ENCODE results near the gene CLEC3A.
"Not testable (repeated sequence)": the region's sequence is repeated elsewhere in the genome, so short reads cannot be mapped to it uniquely, and the experiment has no call there.

The CLEC3A gene

GRCh38 chr16:78028018-78028417 lies 5.7 kb downstream of the CLEC3A start:
- 100% methylated on average over 1 of the region's 3 CpGs for WGBS (ENCODE audit: insufficient coverage, insufficient read length)
- H3K4me1 ChIP-seq (ENCODE audit: control insufficient read depth, insufficient read depth, low read length), result no peaks in the 10 kb centered on the region
- no peak for DNase-seq (ENCODE audit: low read depth, low spot score)
- H3K9me3 ChIP-seq (ENCODE audit: control insufficient read depth, insufficient read depth, low read length), result no peaks in the 10 kb centered on the region
- H3K36me3 ChIP-seq (ENCODE audit: control insufficient read depth, insufficient read depth, low read length), result no peaks in the 10 kb centered on the region
- H3K27ac ChIP-seq (ENCODE audit: low read length), result no peak overlapping the region
- H3K4me3 ChIP-seq (ENCODE audit: low read length), result no peak overlapping the region
- H3K27me3 ChIP-seq (ENCODE audit: control insufficient read depth, insufficient read depth, low read length), result no peaks in the 10 kb centered on the region; the same call in 1 of the 2 replicates

- no CpG with 5 or more reads among the region's 2 CpGs for WGBS (ENCODE audit: insufficient coverage, insufficient read length)
Observed at GRCh38 chr16:78034530-78034929, 12.2 kb downstream of the CLEC3A start.

GRCh38 chr16:78035012-78035411 lies 12.7 kb downstream of the CLEC3A start:
- Histone ChIP-seq H3K36me3 (ENCODE audit: control insufficient read depth, insufficient read depth, low read length) (no peaks in the 10 kb centered on the region), H3K4me3 (ENCODE audit: low read length) (no peak overlapping the region), H3K9me3 (ENCODE audit: control insufficient read depth, insufficient read depth, low read length) (no peaks in the 10 kb centered on the region), H3K27me3 (ENCODE audit: control insufficient read depth, insufficient read depth, low read length) (no peaks in the 10 kb centered on the region; the same call in 1 of the 2 replicates), H3K27ac (ENCODE audit: low read length) (no peak overlapping the region), H3K4me1 (ENCODE audit: control insufficient read depth, insufficient read depth, low read length) (no peaks in the 10 kb centered on the region)
- no CpG with 5 or more reads among the region's 2 CpGs for WGBS (ENCODE audit: insufficient coverage, insufficient read length)
- DNase-seq (ENCODE audit: low read depth, low spot score), result no peak

More at GRCh38 chr16:78034530-78034929, 12.2 kb downstream of the CLEC3A start:
- H3K27ac ChIP-seq (ENCODE audit: low read length), result no peak overlapping the region
- H3K4me3 ChIP-seq (ENCODE audit: low read length), result no peak overlapping the region
- no peaks in the 10 kb centered on the region for H3K36me3 ChIP-seq (ENCODE audit: control insufficient read depth, insufficient read depth, low read length)
- no peaks in the 10 kb centered on the region; the same call in 1 of the 2 replicates for H3K27me3 ChIP-seq (ENCODE audit: control insufficient read depth, insufficient read depth, low read length)
- H3K4me1 ChIP-seq (ENCODE audit: control insufficient read depth, insufficient read depth, low read length), result no peaks in the 10 kb centered on the region
- no peak for DNase-seq (ENCODE audit: low read depth, low spot score)
- no peaks in the 10 kb centered on the region for H3K9me3 ChIP-seq (ENCODE audit: control insufficient read depth, insufficient read depth, low read length)

- no peaks in the 10 kb centered on the region for H3K4me1 ChIP-seq (ENCODE audit: control insufficient read depth, insufficient read depth, low read length)
- no peaks in the 10 kb centered on the region for H3K27me3 ChIP-seq (ENCODE audit: control insufficient read depth, insufficient read depth, low read length)
- H3K9me3 ChIP-seq (ENCODE audit: control insufficient read depth, insufficient read depth, low read length), result no peaks in the 10 kb centered on the region
- DNase-seq (ENCODE audit: low read depth, low spot score), result no peak
- H3K36me3 ChIP-seq (ENCODE audit: control insufficient read depth, insufficient read depth, low read length), result no peaks in the 10 kb centered on the region
- H3K4me3 ChIP-seq (ENCODE audit: low read length), result no peak overlapping the region
- H3K27ac ChIP-seq (ENCODE audit: low read length), result no peak overlapping the region
Observed at GRCh38 chr16:78040396-78040795, 18.0 kb downstream of the CLEC3A start.

- Histone ChIP-seq H3K4me3 (ENCODE audit: low read length) (no peak overlapping the region), H3K27ac (ENCODE audit: low read length) (no peak overlapping the region), H3K27me3 (ENCODE audit: control insufficient read depth, insufficient read depth, low read length) (no peaks in the 10 kb centered on the region), H3K36me3 (ENCODE audit: control insufficient read depth, insufficient read depth, low read length) (no peaks in the 10 kb centered on the region), H3K4me1 (ENCODE audit: control insufficient read depth, insufficient read depth, low read length) (0 out of 2 replicates have a peak, but pooled peaks cover 1% of the 10 kb centered on the region), H3K9me3 (ENCODE audit: control insufficient read depth, insufficient read depth, low read length) (no peaks in the 10 kb centered on the region)
- WGBS (ENCODE audit: insufficient coverage, insufficient read length), result no CpG with 5 or more reads among the region's 45 CpGs
- DNase-seq (ENCODE audit: low read depth, low spot score), result peak; percentile 64
Observed at GRCh38 chr16:78045865-78046581, 23.7 kb downstream of the CLEC3A start.

GRCh38 chr16:78048319-78048718 lies 26.0 kb downstream of the CLEC3A start:
- DNase-seq (ENCODE audit: low read depth, low spot score), result no peak
- no CpG with 5 or more reads among the region's 15 CpGs for WGBS (ENCODE audit: insufficient coverage, insufficient read length)
- 0 out of 2 replicates have a peak, but pooled peaks cover 1% of the 10 kb centered on the region for H3K4me1 ChIP-seq (ENCODE audit: control insufficient read depth, insufficient read depth, low read length)
- no peak overlapping the region for H3K27ac ChIP-seq (ENCODE audit: low read length)
- no peaks in the 10 kb centered on the region for H3K9me3 ChIP-seq (ENCODE audit: control insufficient read depth, insufficient read depth, low read length)
- no peak overlapping the region for H3K4me3 ChIP-seq (ENCODE audit: low read length)
- H3K27me3 ChIP-seq (ENCODE audit: control insufficient read depth, insufficient read depth, low read length), result no peaks in the 10 kb centered on the region
- H3K36me3 ChIP-seq (ENCODE audit: control insufficient read depth, insufficient read depth, low read length), result no peaks in the 10 kb centered on the region

- H3K36me3 ChIP-seq (ENCODE audit: control insufficient read depth, insufficient read depth, low read length), result no peaks in the 10 kb centered on the region
- WGBS (ENCODE audit: insufficient coverage, insufficient read length), result no CpG with 5 or more reads among the region's 2 CpGs
- DNase-seq (ENCODE audit: low read depth, low spot score), result no peak
- H3K27me3 ChIP-seq (ENCODE audit: control insufficient read depth, insufficient read depth, low read length), result no peaks in the 10 kb centered on the region
- no peak overlapping the region for H3K27ac ChIP-seq (ENCODE audit: low read length)
- H3K4me3 ChIP-seq (ENCODE audit: low read length), result no peak overlapping the region
- H3K4me1 ChIP-seq (ENCODE audit: control insufficient read depth, insufficient read depth, low read length), result 0 out of 2 replicates have a peak, but pooled peaks cover 1% of the 10 kb centered on the region
- H3K9me3 ChIP-seq (ENCODE audit: control insufficient read depth, insufficient read depth, low read length), result no peaks in the 10 kb centered on the region
Observed at GRCh38 chr16:78050734-78051400, 28.5 kb downstream of the CLEC3A start.

GRCh38 chr16:78057803-78058564 lies 35.6 kb downstream of the CLEC3A start:
- Histone ChIP-seq H3K36me3 (ENCODE audit: control insufficient read depth, insufficient read depth, low read length) (no peaks in the 10 kb centered on the region), H3K27me3 (ENCODE audit: control insufficient read depth, insufficient read depth, low read length) (no peaks in the 10 kb centered on the region; the same call in 1 of the 2 replicates), H3K4me1 (ENCODE audit: control insufficient read depth, insufficient read depth, low read length) (no peaks in the 10 kb centered on the region), H3K4me3 (ENCODE audit: low read length) (no peak overlapping the region), H3K9me3 (ENCODE audit: control insufficient read depth, insufficient read depth, low read length) (no peaks in the 10 kb centered on the region), H3K27ac (ENCODE audit: low read length) (no peak overlapping the region)
- no peak for DNase-seq (ENCODE audit: low read depth, low spot score)
- no CpG with 5 or more reads among the region's 9 CpGs for WGBS (ENCODE audit: insufficient coverage, insufficient read length)

- DNase-seq (ENCODE audit: low read depth, low spot score); H3K27ac ChIP-seq (ENCODE audit: low read length); H3K36me3 ChIP-seq (ENCODE audit: control insufficient read depth, insufficient read depth, low read length); H3K27me3 ChIP-seq (ENCODE audit: control insufficient read depth, insufficient read depth, low read length); H3K4me3 ChIP-seq (ENCODE audit: low read length); H3K4me1 ChIP-seq (ENCODE audit: control insufficient read depth, insufficient read depth, low read length); H3K9me3 ChIP-seq (ENCODE audit: control insufficient read depth, insufficient read depth, low read length): not testable (repeated sequence)
- WGBS (ENCODE audit: insufficient coverage, insufficient read length), result no CpG with 5 or more reads among the region's 25 CpGs
Observed at GRCh38 chr16:78059806-78060205, 37.5 kb downstream of the CLEC3A start.

GRCh38 chr16:78060295-78060694 lies 37.9 kb downstream of the CLEC3A start:
- Histone ChIP-seq H3K4me1 (ENCODE audit: control insufficient read depth, insufficient read depth, low read length) (no peaks in the 10 kb centered on the region), H3K36me3 (ENCODE audit: control insufficient read depth, insufficient read depth, low read length) (no peaks in the 10 kb centered on the region), H3K9me3 (ENCODE audit: control insufficient read depth, insufficient read depth, low read length) (no peaks in the 10 kb centered on the region), H3K27me3 (ENCODE audit: control insufficient read depth, insufficient read depth, low read length) (peaks cover 5% of the 10 kb centered on the region; the same call in 1 of the 2 replicates), H3K27ac (ENCODE audit: low read length) (no peak overlapping the region), H3K4me3 (ENCODE audit: low read length) (no peak overlapping the region)
- no CpG with 5 or more reads among the region's 5 CpGs for WGBS (ENCODE audit: insufficient coverage, insufficient read length)
- DNase-seq (ENCODE audit: low read depth, low spot score), result no peak

Measured in iPS DF 6.9 (cell line).